HFFc6 (cell line): ENCODE measurements around the gene ZNF518B. TPM values are rescaled to one million over a fixed set of nuclear protein-coding genes. Genes with fewer than 3 reads are reported as not detected.
A peak's percentile ranks its signal among the peaks of the same experiment; 100 is the strongest.
"Not testable (repeated sequence)": the region's sequence is repeated elsewhere in the genome, so short reads cannot be mapped to it uniquely, and the experiment has no call there.

Experiments used
- DNase-seq: peaks from one replicate; pipeline ENCODE4 v3.0.0-alpha.2; 2018
- H3K27ac Mint-ChIP-seq: 2 replicates; pipeline ENCODE4 v1.8.0; 2020; ENCODE audit warnings: mild to moderate bottlenecking, mixed read lengths
- H3K27me3 Mint-ChIP-seq: 2 replicates; pipeline ENCODE4 v1.8.0; 2021; ENCODE audit warnings: mild to moderate bottlenecking, moderate library complexity, mixed read lengths; ENCODE audit not compliant: insufficient read depth
- H3K36me3 Mint-ChIP-seq: 2 replicates; pipeline ENCODE4 v1.8.0; 2021; ENCODE audit warnings: low read depth, mixed read lengths
- H3K4me1 Mint-ChIP-seq: 2 replicates; pipeline ENCODE4 v1.8.0; 2020; ENCODE audit warnings: low read depth, mixed read lengths
- H3K4me3 Mint-ChIP-seq: 2 replicates; pipeline ENCODE4 v1.8.0; 2020; ENCODE audit warnings: mild to moderate bottlenecking, moderate library complexity, mixed read lengths
- H3K9me3 Mint-ChIP-seq: 2 replicates; pipeline ENCODE4 v1.8.0; 2020; ENCODE audit warnings: mild to moderate bottlenecking, mixed read lengths
- total RNA-seq, 6 experiments: library from RNA; stranded (reverse); fragmentation: NEBNext Ultra II Directional; extraction: Animal tissue kit (Norgen Biotek cat#: 25700); gene quantifications; 2 replicates in 1 of 6; 3 replicates in 5 of 6; pipeline ENCODE4 v1.2.3, GENCODE V29; 2021
- TF ChIP-seq, protein P1 (sequence below): fragments of 200-600 bp; sonication (generic); IDR thresholded peaks from 2 replicates; pipeline ENCODE4 v1.5.0; 2021; ENCODE audit warnings: antibody characterized with exemption, mild to moderate bottlenecking

Gene ZNF518B
- total RNA-seq, 6 experiments from 2014 or later, result 13.2 to 15.7 (median 15.1) TPM

GRCh38 chr4:10448991-10449390, 8.2 kb downstream of the ZNF518B start:
- Mint-ChIP-seq H3K4me1 (no peaks in the 10 kb centered on the region), H3K27me3 (peaks cover 2% of the 10 kb centered on the region; the same call in 1 of the 2 replicates), H3K4me3 (no peak overlapping the region), H3K9me3 (no peaks in the 10 kb centered on the region), H3K36me3 (peaks cover 64% of the 10 kb centered on the region), H3K27ac (no peak overlapping the region)
- TF ChIP-seq, protein P1, sequence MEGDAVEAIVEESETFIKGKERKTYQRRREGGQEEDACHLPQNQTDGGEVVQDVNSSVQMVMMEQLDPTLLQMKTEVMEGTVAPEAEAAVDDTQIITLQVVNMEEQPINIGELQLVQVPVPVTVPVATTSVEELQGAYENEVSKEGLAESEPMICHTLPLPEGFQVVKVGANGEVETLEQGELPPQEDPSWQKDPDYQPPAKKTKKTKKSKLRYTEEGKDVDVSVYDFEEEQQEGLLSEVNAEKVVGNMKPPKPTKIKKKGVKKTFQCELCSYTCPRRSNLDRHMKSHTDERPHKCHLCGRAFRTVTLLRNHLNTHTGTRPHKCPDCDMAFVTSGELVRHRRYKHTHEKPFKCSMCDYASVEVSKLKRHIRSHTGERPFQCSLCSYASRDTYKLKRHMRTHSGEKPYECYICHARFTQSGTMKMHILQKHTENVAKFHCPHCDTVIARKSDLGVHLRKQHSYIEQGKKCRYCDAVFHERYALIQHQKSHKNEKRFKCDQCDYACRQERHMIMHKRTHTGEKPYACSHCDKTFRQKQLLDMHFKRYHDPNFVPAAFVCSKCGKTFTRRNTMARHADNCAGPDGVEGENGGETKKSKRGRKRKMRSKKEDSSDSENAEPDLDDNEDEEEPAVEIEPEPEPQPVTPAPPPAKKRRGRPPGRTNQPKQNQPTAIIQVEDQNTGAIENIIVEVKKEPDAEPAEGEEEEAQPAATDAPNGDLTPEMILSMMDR, result no peak
- no peak for DNase-seq

GRCh38 chr4:10442976-10443375, 14.2 kb downstream of the ZNF518B start:
- Mint-ChIP-seq H3K27ac (no peak overlapping the region), H3K27me3 (peaks cover 7% of the 10 kb centered on the region; the same call in 1 of the 2 replicates), H3K4me1 (peaks cover 23% of the 10 kb centered on the region), H3K9me3 (no peaks in the 10 kb centered on the region), H3K36me3 (peaks cover 47% of the 10 kb centered on the region), H3K4me3 (no peak overlapping the region)
- TF ChIP-seq, protein P1, result no peak
- peak; percentile 31 for DNase-seq

GRCh38 chr4:10441512-10441911, 15.7 kb downstream of the ZNF518B start:
- H3K9me3 Mint-ChIP-seq, result no peaks in the 10 kb centered on the region
- H3K4me3 Mint-ChIP-seq, result no peak overlapping the region
- peaks cover 7% of the 10 kb centered on the region; the same call in 1 of the 2 replicates for H3K27me3 Mint-ChIP-seq
- H3K4me1 Mint-ChIP-seq, result peaks cover 23% of the 10 kb centered on the region
- TF ChIP-seq, protein P1, result no peak
- no peak overlapping the region for H3K27ac Mint-ChIP-seq
- DNase-seq, result no peak
- peaks cover 36% of the 10 kb centered on the region for H3K36me3 Mint-ChIP-seq

DNA sequence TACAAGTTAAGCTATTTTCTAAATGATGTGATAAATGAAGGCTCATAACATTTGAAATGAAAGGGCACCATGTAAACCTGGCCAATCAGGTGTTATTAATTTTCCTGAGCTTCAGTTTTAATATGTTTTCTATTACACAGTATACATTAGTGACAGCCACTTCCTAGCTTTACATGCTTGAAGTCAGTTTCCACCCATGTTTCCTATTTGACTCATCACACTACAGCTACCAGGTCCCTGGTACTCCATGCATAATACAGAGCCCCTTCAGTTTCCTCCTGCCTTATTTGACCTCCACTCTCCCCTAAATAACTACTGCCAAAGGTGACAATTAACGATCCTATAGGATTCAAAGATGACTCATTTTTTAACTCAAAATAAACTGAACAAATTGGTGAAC, 18.3 kb downstream of the ZNF518B start:
- Mint-ChIP-seq H3K36me3 (peaks cover 12% of the 10 kb centered on the region; the same call in 1 of the 2 replicates), H3K27ac (no peak overlapping the region), H3K9me3 (no peaks in the 10 kb centered on the region), H3K27me3 (peaks cover 7% of the 10 kb centered on the region; the same call in 1 of the 2 replicates), H3K4me3 (no peak overlapping the region), H3K4me1 (peaks cover 23% of the 10 kb centered on the region)
- no peak for DNase-seq
- TF ChIP-seq, protein P1, result no peak

DNA sequence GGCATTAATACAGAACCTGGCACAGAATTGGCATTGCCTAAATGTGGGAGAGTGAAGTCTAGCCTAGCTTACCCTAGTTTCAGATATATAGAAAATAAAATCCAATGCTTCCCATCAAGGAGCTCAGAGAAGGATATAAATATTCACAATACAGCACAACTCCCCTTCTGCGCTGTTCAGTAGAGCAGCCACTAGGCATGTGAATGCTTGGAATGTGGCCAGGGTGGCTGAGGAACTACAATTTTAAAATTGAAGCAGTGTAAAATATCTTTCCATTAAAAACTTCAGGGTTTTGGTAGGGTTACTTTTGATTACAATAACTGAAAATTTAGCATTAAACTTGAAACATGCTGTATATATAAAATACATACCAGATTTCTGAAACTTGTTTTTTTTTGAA, 19.5 kb downstream of the ZNF518B start:
- peaks cover 12% of the 10 kb centered on the region for H3K4me1 Mint-ChIP-seq
- no peak overlapping the region for H3K4me3 Mint-ChIP-seq
- H3K27me3 Mint-ChIP-seq, result peaks cover 7% of the 10 kb centered on the region; the same call in 1 of the 2 replicates
- TF ChIP-seq, protein P1, result no peak
- H3K36me3 Mint-ChIP-seq, result peaks cover 2% of the 10 kb centered on the region; the same call in 1 of the 2 replicates
- no peaks in the 10 kb centered on the region for H3K9me3 Mint-ChIP-seq
- DNase-seq, result no peak
- H3K27ac Mint-ChIP-seq, result no peak overlapping the region

GRCh38 chr4:10427680-10428079, 29.5 kb downstream of the ZNF518B start:
- H3K27ac Mint-ChIP-seq, H3K36me3 Mint-ChIP-seq, DNase-seq, H3K4me3 Mint-ChIP-seq, H3K4me1 Mint-ChIP-seq, H3K9me3 Mint-ChIP-seq: not testable (repeated sequence)
- H3K27me3 Mint-ChIP-seq, result peaks cover 16% of the 10 kb centered on the region
